HG02678 (cell line): ENCODE data around the gene DSP.

Source experiments
- ATAC-seq: cut with Tn5 transposase; IDR thresholded peaks from one replicate; pipeline ENCODE4 v1.9.1; 2021; ENCODE audit warnings: mild to moderate bottlenecking, moderate library complexity; ENCODE audit not compliant: unreplicated experiment

DSP gene

DNA sequence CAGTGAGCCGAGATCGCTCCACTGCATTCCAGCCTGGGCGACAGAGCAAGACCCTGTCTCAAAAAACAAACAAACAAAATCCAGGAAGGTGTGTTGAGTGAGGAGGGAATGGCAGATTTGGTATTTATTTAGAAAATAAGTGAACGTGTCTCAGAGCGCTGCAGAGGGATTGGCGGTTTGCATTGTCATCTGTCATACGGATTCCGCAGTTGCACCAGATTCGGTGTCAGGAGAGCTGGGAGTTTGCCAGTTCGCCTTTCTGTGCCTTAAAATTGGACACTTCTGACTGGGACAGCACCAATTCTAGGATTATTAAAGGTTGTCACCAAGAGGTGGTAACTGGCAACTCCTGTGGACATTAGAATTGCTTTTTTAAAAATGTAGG is 49.4 kb downstream of the DSP start:
- ATAC-seq: no peak

DNA sequence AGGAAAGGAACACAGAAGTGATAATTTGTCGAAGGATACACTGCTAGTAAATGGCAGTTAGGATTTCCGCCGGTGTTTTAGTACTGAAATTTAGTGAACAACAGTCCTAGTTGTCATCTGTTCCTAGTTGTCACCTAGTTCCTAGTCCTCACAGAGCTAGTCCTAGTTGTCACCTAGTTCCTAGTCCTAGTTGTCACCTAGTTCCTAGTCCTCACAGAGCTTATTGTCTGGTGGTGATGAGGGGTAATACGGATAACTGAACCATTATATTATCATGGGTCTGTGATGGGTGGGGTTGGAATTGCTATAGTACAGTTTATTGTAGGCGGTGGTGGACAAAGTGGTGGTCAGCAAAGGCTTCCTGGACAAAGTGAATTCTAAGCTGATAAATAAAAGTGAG is 50.3 kb downstream of the DSP start:
- no peak for ATAC-seq

DNA sequence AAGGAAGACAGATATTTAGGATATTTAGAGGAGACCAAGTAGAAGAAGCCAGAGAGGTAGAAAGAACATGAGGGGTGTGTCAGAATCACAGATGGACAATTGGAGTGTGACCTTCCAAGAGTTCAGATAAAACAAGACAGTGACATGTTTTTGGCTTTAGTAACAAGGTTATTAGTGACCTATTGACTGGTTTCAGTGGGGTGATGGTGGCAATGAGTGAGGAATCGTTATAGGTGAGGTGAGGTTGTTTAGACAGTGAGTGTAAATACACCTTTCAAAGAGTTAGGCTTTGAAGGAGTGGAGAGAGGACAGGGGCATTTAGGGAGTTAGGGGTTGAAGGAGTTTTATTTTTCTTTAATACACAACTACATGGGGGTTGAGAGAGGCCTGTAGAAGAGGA is 51.8 kb downstream of the DSP start:
- ATAC-seq: no peak

DNA sequence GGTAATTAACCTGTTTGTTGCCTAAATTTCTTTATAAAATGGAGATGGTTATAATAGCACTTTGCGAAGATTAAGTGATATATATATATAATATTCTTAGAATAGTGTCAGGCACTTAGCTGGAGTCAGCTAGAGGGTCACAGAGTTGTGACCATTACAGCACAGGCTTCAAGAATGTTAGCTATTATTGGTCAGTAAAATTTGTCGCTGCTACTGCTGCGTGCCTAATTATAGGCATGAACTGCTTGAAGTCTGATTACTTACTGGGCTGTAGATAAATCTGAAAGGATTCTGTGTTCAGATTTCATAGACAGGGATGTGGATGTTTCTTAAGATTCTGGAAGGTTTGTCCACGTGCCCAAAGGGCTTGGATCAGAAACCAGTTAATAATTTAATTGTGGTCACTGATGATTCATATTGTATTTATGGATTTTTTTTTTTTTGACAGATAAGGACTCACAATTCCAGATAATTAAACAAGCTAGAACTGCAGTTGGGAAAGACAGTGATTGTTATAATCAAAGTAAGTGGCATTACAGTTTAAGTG is 53.2 kb downstream of the DSP start:
- no peak for ATAC-seq

DNA sequence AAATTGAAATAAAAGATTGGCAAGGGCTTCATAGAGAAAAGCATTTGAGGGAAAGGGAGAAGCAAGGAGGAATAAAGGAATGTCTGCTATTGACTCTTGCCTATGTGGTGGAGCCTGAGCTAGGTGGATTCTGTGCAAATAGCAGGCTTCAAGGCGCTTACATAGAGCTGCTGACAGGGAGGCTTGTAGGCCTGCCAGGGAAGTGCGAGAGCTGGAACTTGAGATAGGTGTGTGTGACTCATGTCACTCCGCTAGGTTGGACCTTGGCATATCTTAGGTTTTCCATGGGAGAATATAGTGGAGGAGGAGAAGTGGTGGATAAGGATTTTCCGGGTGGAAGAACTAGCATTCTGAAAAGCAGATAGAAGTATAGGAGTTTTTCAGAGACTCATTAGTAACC is 62.5 kb downstream of the DSP start:
- no peak for ATAC-seq

DNA sequence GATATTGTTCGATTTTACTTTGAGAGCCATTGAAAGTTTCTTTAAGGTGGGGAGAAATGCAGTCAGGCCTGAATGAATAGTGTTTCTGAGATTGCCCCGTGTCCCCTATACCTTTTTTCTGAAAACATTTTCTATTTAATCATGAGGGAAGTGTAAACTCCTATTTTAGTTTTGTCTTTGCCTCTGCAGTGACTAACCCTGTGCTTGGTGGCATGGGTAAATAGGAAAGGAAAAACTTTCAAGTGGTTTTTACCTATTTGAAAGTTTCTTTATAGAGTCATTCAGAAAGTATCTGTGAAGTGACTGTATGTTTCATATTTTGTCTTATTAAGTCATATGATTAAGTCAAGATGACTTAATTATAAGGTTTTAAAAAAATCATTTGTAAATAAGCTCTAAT is 63.0 kb downstream of the DSP start:
- ATAC-seq: no peak

DNA sequence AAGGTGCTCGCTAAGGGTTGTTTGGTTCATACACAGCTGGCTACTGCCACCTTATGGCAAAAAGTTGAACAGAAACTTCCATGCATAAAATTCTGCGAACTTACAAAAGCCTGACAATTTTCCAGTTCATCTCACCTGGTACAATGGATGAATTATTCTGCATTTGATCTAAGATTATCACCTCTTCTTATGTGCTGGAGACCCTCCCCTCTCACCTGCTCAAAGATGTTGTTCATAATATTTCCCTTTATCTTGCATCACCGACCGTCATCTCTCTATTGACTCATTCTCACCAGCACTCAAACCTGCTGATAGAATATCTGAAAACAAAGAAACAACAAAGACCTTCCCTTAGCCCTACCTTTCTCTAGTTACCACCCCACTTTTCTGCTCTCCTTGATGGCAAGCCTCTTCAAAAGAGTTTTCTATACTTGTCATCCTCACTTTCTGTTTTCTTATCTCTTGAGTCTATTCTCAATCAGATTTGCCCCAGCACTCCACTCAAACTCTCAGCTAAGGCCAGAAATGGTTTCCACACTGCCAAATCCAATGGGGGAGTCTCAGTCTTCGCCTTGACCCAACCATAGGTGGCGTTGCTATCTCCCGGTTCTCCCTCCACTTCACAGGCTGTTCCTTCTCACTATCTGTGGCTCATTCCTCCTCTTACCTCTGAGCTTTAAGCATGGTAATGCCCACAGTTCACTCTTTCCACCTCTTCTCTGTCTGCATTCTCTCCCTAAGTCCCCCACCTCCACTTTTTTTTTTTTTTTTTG is 74.3 kb downstream of the DSP start:
- ATAC-seq: no peak

DNA sequence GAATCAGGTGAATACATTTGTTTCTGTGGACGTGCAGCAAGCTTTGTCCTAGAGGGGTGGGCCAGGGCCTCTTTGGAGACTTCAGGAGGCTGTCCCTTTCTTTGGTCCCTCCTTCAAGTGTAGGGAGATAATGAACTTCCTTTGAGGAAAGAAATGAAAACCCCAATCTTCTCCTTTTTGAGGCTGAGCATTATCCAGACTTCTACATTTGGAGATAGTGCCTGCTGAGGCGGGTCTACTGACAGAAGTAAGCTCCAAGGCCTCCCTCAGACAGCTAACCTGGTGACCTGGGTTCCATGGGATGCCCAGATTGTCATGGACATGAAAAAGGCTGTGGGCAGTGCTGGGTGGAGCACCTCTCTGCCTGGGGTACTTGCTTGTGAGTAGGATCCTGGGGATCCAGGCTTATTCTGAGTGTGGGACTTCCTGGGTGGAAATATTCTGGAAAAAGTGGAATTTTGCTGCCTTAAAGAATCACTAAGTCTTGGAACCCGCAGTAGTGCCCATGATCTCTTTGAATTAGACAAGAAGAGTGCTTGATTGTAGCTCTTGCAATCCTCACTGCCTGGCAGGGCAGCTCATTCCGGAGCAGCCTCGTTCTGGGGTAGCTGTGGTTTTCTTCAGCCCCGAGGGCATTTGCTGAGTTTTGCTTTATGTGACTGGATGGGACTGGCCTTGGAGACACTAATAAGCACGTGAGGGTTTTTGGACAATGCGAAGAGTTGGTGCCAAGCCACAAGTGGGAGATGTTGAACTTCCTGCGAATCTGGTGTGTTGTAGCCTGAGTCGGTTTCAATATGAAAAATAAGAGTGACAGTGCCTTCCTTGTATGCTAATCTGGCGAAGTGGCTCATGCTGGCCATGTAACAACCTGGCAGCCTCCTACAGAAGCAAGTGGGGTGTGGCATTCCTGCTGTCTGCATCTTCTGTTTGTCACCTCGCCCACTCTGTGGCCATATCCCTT is 76.6 kb downstream of the DSP start:
- ATAC-seq: peak; percentile 54

DNA sequence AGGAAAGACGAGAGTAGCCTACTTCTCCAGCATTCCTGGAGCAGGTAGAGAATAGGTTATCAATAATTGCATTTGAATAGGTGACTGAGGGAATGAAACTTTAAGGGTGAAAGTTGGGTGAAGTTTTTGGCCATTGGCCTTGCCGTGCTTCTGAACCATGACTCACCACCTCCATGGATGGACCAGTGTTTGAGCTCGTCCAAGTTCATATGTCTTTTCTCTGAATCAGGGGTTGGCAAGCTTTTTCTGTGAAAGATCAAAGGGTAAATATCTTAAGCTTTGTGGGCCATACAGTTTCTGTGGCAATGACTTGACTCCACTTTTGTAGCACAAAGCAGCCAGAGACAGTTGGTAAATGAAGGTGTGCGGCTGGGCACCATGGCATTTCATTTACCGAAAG is 80.3 kb downstream of the DSP start:
- ATAC-seq: no peak

DNA sequence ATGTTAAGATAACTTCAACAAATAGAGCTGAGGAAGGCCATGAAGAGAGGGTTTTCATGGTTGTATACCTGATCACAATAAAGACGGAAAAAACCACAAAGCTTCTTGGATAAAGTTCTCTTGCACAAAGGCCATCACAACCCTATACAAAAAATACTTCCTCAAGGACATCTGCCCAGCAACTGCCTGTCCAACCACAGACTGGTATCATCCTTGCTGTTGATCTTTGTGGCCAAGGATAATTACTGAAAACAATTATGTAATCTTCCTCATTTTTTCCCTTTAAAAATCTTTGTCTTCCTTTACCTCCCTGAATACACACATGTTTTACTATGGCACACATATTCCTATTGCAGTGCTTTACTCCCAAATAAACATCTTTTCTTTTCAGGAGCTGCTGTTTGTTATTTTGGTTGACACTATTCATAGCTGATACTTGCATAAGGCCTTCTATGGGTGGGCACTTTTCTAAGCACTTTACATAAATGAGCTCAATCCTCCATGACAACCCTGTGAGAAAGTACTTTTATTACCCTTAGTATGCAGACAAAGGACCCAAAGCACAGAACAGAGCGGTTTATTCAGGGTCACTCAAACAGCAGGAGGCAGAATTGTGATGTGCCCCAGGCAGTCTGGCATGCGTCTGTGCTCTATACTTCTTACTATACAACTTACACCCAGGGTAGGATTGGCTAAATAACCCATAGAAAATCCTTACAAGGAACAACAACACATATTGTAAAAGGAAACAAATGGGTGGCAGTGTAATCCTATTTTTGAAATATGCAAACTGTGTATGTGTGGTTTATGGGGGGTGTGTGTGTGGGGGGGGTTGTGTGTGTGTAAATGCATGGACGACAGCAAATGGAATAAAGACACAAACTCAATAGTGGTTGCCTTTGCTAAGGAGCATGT is 83.6 kb downstream of the DSP start:
- no peak for ATAC-seq

DNA sequence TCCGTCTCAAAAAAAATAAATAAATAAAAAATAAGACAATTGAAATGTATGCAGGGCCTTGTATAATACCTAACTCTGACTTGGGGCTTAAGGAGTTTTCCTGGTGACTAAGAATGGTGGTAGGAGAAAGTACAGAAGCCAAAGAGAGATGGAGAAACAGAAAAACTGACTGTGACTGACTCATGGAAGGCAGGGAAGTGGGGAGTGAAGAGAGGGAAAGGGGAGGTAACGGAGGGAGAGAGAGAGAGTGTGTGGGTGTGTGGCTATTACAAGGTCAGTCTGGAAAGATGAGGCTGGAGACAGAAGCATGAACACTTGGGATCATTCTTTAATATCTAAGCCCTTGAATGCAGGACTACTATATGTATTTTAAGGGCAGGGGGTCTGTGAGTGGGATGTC is 87.0 kb downstream of the DSP start:
- ATAC-seq: no peak

DNA sequence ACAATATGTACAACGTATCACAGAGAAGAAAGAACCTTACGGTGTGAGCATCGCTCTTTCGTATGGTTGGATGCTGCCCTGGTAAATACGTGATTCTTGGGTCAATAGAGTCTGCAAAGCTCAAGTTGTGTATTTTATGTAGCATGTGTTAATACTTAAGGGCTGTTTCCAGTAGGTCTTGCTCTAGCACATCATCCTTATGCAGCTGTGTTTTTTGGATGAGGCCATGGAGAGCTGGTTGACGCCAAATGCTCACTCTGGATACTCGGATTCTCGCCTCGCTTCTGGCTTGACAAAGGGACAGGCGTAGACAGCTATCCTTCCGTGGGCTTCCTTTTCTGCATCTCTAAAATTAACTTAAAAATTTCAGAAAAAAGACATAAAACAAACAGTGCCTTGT is 87.4 kb downstream of the DSP start:
- no peak for ATAC-seq

DNA sequence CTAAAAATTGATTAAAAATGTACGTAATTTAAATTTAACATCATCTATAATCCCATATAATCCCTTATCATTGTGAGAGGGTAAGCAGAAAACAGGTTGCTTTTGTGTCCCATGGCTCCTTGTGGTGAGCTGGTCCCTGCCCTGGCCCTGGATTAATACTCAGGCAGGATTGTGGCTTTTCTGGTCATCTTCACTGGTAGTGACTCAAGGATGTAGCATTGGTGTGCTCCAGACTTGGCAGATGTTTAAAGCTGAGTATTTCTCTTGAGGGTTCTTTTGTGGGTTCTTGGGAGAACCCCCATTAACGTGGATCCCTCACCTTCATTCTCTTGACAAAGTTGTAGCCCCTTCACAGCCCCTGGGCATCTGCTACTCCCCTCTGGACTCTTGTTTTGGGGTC is 87.8 kb downstream of the DSP start:
- ATAC-seq: no peak

DNA sequence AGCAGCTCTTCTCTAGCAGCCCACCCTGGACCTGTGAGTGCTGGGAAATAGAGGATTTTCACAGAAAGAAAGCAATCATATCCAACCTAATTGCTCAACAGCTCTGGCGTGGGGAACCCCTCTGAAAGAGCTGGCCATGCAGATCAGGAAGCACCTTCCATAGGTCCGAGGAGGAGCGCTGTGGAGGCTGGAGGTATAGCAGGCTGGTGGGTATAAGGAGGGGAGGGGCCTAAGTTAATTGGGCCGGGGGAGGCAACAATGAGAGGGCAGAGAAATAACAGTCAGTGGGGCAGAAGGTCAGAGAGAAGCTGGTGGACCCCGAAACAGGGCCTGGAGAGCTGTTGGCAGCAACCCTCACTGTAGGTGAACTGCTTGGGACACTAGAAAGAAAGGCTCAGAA is 89.3 kb downstream of the DSP start:
- ATAC-seq: no peak

DNA sequence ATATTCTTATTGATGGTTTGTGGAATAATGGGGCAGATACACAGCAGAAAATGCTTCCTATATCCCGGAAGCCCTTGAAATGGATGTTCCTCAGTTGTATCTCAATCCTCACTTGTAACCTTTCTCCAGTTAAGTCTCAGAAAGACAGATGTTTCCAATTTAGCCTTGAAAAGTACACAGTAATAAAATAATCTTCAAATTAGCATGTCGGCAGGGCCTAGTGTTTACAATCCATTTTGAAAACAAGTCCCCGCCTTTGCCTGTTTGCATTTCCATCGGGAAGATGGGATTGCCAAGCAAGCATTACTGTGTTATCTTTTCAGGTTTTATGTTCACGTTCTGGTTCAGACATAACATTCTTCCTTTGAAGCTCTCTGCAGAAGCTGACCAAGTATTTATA is 90.0 kb downstream of the DSP start:
- no peak for ATAC-seq

DNA sequence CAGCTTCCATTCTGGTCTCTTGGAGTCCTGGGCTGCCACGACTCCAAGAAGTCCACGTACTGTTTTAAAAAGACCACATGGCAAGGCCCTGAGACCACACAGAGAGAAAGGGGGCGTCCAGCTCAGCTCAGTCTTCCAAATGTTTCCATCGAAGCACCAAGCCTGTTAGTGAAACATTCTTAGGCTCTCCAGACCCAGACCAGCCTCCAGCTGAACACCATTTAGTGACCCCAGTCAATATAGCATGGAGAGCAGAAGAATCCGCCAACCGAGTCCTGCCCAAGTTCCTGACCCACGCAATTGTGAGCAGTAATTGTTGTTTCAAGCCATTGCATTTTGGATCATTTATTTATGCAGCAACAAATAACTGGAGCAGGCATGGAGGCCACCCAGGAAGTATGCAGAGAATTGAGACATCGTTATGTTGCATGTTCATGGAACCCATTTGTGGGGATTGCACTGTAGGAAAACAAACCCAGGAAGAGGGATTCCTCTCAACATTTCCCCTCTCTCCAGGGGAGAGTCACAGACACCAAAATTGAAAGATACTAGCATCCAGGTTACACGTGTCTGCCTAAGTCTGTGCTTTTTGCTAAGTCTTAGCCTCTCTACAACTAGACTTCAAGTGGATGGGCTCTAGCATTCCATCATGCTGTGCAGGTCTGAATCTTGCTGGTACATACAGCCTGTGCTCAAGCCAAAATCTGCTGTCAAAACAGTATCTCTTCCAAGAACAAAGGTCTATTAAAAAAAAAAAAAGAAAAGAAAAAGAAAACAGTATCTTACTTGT is 91.2 kb downstream of the DSP start:
- ATAC-seq: no peak

DNA sequence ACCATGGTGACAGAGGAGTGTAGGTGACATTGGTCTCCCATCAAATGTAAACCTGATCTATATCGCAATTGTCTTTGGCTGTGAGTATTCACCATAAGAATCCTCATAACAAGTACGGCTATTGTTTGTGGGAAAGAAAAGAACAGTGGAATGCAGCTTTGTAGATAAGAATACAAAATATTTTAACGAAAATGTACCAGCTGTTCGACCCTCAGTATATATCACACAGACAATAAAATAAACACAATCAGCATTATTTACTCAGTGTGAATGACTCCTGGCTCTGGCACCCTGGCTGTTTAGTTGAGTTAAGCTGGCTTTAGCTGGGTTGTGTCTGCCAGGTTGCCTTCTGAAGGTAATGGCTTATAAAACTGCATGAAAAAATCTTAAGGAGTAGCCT is 91.9 kb downstream of the DSP start:
- ATAC-seq: no peak

DNA sequence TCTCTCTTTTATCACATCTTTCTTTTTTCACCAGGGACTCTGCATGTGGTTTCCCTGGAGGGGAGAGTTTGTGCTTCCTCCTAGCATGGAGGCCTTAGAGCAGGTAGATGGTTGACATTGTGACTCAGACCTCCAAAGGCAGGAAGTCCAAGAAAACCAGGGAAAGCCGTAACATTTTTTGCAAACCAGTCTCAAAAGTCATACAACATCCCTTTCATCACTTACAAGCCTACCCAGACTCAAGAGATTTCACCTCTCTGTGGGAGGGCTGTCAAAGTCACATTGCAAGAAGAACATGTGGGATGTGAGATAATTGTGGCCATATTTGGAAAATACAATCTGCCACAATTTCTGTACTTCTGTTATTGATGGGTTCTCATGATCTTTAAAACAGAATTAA is 94.7 kb downstream of the DSP start:
- no peak for ATAC-seq
